HEK293 (cell line): ENCODE measurements around the gene EVI5L.

Source experiments
- HOXD13 ChIP-seq: sonication (generic); formaldehyde crosslinking; IDR thresholded peaks from 2 replicates; pipeline ENCODE4 v1.8.0; 2022; ENCODE audit warnings: missing genetic modification reagents, borderline replicate concordance
- KLF1 ChIP-seq: fragments of 450-650 bp; formaldehyde crosslinking; IDR thresholded peaks from 2 replicates; pipeline ENCODE4 v1.5.1; 2016; ENCODE audit warnings: missing biosample characterization, missing genetic modification characterization
- KLF8 ChIP-seq: fragments of 450-650 bp; formaldehyde crosslinking; IDR thresholded peaks from 2 replicates; pipeline ENCODE4 v1.5.1; 2016; ENCODE audit warnings: missing biosample characterization, missing genetic modification characterization
- ZBTB8A ChIP-seq: fragments of 450-650 bp; formaldehyde crosslinking; IDR thresholded peaks from 2 replicates; pipeline ENCODE4 v1.5.1; 2016; ENCODE audit warnings: missing biosample characterization, missing genetic modification characterization
- ZFP41 ChIP-seq: fragments of 450-650 bp; formaldehyde crosslinking; IDR thresholded peaks from 2 replicates; pipeline ENCODE4 v1.5.1; 2016; ENCODE audit warnings: missing biosample characterization, missing genetic modification characterization, borderline replicate concordance
- ZNF837 ChIP-seq: fragments of 450-650 bp; formaldehyde crosslinking; IDR thresholded peaks from 2 replicates; pipeline ENCODE4 v1.5.1; 2016; ENCODE audit warnings: missing biosample characterization, missing genetic modification characterization
- TF ChIP-seq, protein P1 (sequence below): sonication (generic); formaldehyde crosslinking; IDR thresholded peaks from 2 replicates; pipeline ENCODE4 v1.8.1; 2022; ENCODE audit warnings: mild to moderate bottlenecking, moderate library complexity, missing genetic modification reagents
- TF ChIP-seq, protein P2 (sequence below): fragments of 450-650 bp; formaldehyde crosslinking; IDR thresholded peaks from 2 replicates; pipeline ENCODE4 v1.5.1; 2017; ENCODE audit warnings: missing biosample characterization, missing genetic modification characterization
- TF ChIP-seq, protein P3 (sequence below): fragments of 450-650 bp; formaldehyde crosslinking; IDR thresholded peaks from 2 replicates; pipeline ENCODE4 v1.5.1; 2016; ENCODE audit warnings: missing biosample characterization, missing genetic modification characterization
- TF ChIP-seq, protein P4 (sequence below): fragments of 450-650 bp; formaldehyde crosslinking; IDR thresholded peaks from 2 replicates; pipeline ENCODE4 v1.5.1; 2016; ENCODE audit warnings: missing biosample characterization, missing genetic modification characterization
- TF ChIP-seq, protein P5 (sequence below): fragments of 450-650 bp; formaldehyde crosslinking; IDR thresholded peaks from 2 replicates; pipeline ENCODE4 v1.5.1; 2016; ENCODE audit warnings: missing biosample characterization, missing genetic modification characterization

DNA sequence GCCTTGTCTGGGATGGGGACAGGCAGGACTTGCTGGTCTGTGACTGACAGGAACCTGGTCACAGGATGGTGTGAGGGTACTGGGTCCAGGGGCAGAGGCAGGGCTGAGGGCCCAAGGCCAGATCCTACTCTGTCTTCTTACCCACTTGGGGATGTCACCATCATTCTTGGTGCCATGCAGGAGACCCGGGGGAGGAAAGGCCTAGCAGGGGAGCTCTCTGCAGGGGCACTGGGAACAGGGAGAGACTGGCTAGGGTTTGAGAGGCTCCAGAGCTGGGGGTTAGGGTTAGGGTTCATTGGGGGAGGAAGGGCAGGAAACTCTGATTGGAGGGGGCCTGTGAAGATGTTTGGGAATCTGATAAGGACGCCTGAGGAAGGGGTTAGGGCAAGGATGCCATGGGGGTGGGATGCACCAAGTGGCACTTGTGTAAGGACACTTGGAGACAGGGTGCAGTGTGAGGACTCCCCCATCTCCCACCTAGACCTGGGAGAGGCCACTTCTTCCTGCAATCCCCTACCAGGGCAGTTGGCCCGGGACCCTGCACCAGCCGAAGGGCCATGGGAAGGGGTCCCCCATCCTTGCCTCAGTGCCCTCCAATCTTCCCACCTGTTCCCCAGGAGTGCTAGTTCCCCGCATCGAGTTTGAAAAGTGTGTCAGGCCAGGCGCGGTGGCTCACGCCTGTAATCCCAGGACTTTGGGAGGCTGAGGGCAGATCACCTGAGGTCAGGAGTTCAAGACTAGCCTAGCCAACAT, 37.2 kb downstream of the EVI5L start:
- TF ChIP-seq, protein P1, sequence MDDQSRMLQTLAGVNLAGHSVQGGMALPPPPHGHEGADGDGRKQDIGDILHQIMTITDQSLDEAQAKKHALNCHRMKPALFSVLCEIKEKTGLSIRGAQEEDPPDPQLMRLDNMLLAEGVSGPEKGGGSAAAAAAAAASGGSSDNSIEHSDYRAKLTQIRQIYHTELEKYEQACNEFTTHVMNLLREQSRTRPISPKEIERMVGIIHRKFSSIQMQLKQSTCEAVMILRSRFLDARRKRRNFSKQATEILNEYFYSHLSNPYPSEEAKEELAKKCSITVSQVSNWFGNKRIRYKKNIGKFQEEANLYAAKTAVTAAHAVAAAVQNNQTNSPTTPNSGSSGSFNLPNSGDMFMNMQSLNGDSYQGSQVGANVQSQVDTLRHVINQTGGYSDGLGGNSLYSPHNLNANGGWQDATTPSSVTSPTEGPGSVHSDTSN (CRISPR knock-in tag): no peak
- TF ChIP-seq KLF8 (tag by site-specific recombination) (no peak), ZBTB8A (tag by site-specific recombination) (no peak), ZNF837 (tag by site-specific recombination) (no peak), HOXD13 (CRISPR knock-in tag) (no peak), ZFP41 (no peak), KLF1 (no peak)
- TF ChIP-seq, protein P2, sequence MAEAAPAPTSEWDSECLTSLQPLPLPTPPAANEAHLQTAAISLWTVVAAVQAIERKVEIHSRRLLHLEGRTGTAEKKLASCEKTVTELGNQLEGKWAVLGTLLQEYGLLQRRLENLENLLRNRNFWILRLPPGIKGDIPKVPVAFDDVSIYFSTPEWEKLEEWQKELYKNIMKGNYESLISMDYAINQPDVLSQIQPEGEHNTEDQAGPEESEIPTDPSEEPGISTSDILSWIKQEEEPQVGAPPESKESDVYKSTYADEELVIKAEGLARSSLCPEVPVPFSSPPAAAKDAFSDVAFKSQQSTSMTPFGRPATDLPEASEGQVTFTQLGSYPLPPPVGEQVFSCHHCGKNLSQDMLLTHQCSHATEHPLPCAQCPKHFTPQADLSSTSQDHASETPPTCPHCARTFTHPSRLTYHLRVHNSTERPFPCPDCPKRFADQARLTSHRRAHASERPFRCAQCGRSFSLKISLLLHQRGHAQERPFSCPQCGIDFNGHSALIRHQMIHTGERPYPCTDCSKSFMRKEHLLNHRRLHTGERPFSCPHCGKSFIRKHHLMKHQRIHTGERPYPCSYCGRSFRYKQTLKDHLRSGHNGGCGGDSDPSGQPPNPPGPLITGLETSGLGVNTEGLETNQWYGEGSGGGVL (tag by site-specific recombination): no peak
- TF ChIP-seq, protein P3, sequence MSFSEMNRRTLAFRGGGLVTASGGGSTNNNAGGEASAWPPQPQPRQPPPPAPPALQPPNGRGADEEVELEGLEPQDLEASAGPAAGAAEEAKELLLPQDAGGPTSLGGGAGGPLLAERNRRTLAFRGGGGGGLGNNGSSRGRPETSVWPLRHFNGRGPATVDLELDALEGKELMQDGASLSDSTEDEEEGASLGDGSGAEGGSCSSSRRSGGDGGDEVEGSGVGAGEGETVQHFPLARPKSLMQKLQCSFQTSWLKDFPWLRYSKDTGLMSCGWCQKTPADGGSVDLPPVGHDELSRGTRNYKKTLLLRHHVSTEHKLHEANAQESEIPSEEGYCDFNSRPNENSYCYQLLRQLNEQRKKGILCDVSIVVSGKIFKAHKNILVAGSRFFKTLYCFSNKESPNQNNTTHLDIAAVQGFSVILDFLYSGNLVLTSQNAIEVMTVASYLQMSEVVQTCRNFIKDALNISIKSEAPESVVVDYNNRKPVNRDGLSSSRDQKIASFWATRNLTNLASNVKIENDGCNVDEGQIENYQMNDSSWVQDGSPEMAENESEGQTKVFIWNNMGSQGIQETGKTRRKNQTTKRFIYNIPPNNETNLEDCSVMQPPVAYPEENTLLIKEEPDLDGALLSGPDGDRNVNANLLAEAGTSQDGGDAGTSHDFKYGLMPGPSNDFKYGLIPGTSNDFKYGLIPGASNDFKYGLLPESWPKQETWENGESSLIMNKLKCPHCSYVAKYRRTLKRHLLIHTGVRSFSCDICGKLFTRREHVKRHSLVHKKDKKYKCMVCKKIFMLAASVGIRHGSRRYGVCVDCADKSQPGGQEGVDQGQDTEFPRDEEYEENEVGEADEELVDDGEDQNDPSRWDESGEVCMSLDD (tag by site-specific recombination): no peak
- TF ChIP-seq, protein P4, sequence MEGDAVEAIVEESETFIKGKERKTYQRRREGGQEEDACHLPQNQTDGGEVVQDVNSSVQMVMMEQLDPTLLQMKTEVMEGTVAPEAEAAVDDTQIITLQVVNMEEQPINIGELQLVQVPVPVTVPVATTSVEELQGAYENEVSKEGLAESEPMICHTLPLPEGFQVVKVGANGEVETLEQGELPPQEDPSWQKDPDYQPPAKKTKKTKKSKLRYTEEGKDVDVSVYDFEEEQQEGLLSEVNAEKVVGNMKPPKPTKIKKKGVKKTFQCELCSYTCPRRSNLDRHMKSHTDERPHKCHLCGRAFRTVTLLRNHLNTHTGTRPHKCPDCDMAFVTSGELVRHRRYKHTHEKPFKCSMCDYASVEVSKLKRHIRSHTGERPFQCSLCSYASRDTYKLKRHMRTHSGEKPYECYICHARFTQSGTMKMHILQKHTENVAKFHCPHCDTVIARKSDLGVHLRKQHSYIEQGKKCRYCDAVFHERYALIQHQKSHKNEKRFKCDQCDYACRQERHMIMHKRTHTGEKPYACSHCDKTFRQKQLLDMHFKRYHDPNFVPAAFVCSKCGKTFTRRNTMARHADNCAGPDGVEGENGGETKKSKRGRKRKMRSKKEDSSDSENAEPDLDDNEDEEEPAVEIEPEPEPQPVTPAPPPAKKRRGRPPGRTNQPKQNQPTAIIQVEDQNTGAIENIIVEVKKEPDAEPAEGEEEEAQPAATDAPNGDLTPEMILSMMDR: no peak
- TF ChIP-seq, protein P5, sequence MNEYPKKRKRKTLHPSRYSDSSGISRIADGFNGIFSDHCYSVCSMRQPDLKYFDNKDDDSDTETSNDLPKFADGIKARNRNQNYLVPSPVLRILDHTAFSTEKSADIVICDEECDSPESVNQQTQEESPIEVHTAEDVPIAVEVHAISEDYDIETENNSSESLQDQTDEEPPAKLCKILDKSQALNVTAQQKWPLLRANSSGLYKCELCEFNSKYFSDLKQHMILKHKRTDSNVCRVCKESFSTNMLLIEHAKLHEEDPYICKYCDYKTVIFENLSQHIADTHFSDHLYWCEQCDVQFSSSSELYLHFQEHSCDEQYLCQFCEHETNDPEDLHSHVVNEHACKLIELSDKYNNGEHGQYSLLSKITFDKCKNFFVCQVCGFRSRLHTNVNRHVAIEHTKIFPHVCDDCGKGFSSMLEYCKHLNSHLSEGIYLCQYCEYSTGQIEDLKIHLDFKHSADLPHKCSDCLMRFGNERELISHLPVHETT (tag by site-specific recombination): no peak
